ENCODE measurements around the gene ITGA5.

DNA sequence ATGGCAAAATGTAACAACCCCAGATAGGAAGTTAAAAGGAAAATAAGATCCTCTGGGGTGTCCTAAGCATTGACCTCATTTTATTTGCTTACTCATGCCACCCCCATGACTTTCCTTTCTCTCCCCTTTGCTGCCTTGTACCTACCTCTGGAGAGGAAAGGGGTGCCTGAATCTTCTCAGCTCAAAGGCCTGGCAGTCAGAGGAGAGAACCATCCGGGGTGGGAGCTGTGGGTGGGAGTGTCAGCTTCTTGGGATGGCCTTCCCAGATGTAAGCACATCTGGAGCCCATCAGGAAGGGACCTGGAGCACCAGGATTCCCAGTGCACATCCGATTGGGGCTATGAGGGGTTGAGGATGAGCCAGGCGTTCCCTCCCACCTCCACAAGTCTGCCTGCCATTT, 5.2 kb upstream of the ITGA5 start:
- TF ChIP-seq, protein P1, sequence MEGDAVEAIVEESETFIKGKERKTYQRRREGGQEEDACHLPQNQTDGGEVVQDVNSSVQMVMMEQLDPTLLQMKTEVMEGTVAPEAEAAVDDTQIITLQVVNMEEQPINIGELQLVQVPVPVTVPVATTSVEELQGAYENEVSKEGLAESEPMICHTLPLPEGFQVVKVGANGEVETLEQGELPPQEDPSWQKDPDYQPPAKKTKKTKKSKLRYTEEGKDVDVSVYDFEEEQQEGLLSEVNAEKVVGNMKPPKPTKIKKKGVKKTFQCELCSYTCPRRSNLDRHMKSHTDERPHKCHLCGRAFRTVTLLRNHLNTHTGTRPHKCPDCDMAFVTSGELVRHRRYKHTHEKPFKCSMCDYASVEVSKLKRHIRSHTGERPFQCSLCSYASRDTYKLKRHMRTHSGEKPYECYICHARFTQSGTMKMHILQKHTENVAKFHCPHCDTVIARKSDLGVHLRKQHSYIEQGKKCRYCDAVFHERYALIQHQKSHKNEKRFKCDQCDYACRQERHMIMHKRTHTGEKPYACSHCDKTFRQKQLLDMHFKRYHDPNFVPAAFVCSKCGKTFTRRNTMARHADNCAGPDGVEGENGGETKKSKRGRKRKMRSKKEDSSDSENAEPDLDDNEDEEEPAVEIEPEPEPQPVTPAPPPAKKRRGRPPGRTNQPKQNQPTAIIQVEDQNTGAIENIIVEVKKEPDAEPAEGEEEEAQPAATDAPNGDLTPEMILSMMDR (IDR thresholded peaks at IDR 0.05), result no peak
- no peak for TF ChIP-seq SIN3A (IDR thresholded peaks at IDR 0.05; ENCODE audit: borderline replicate concordance, insufficient read depth, low read depth, low read length)

Measured in Panc1 (cell line).